GM21737 (cell line): ENCODE results near the gene CXCL6.

Experiments
- ATAC-seq: cut with Tn5 transposase; IDR thresholded peaks from one replicate; pipeline ENCODE4 v1.9.1; 2021; ENCODE audit warnings: mild to moderate bottlenecking, moderate library complexity; ENCODE audit not compliant: unreplicated experiment

The CXCL6 gene

DNA sequence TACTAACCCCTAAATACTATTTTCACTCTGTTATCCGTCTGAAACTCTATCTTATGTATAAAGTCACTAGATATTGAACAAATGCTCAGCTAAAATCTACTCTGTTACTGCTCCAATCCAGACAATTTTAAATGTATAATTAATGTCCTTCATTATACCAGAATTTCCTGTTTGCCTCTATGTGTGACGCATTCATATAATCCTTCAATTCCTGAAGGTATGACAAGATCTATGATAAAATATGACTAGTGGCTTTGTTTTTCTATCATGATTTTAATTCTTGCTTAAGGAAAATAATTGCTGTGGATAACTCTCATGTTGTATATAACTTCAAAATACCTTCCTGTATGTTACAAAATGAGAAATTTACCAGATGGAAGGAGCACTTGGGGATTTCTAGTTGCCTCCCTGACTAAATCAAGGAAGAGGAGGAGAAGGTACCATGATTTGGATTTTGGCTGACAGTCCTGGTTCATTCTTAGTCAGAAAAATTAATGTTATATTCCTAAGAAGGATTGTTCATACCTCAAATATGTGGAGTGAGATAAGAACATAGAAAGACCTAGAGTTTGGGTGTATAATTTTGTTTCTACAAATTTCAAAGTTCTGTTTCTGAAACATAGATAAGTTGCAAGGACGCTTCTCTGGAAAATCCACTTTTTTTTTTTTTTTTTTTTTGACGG lies 4.9 kb downstream of the CXCL6 start:
- no peak for ATAC-seq

DNA sequence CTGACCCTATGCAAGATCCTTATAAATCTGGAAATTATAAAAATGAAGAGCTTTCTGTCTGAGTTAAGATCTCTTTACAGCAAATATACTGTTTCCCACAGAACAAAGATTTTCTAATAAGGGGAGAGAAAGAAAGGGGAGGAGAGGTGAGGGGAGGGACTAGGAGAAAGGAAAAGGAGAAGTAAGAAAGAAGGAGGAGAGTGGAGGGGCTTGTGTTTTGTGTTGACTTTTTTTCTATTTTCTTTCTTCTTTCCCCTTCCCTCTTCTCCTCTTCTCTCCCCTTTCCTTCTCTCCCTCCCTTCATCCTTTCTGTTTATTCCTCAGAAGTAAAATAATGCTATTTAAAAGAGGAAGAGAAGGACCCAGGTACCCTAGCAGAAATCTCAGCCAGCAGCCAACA lies 6.2 kb downstream of the CXCL6 start:
- no peak for ATAC-seq

DNA sequence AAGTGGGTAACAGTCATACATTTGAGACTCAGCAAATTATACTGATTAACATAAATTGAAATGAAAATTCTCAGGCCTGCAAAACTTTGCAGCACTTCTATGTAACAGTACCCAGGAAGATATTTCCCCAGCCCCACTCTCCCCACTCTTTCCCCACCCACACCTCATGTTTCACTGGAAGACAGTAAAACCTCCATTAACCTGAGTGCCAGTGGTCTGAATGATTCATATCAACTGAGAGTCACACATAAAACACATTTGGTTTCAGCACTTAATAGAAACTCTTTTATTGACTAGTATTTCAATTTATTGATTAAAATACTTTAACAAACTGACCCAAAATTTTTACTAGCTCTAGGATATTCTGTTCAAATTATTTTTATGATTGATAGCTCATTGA lies 6.9 kb downstream of the CXCL6 start:
- no peak for ATAC-seq

DNA sequence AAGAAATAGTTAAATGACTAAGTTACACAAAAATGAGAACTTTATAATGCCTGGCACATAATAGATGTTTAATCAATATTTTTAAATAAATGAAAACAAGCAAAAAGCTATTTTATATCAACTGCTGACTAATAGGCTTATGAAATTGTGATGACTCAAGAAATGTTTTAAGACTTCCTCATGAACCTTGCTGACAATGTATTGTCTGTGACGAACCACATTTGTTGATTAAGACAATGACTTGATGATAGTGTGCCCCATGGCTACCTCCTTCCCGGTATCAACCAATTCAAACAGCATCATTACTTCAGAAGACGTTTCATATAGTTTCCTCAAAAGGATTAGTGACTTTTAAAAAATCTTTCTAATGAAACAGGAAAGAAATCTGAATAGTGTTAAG lies 7.9 kb downstream of the CXCL6 start:
- ATAC-seq: no peak

DNA sequence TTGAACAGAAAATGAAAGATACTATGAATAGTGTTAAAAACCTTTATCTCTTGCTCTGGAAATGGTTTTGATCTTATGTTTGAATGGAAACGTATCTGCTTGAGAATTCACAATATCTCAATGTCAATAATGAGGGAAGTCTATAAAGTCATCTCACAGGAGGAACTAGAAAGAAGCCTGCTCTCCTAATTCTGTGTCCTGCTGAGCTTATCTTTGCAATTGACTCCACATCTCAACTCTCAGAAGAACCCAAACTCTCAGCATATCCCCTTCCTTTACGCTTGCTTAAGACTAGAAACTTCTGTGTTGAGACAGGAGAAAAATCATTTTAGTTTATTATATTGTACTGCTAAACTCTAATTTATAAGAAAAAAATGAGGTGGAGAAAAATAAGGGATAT lies 8.3 kb downstream of the CXCL6 start:
- no peak for ATAC-seq

DNA sequence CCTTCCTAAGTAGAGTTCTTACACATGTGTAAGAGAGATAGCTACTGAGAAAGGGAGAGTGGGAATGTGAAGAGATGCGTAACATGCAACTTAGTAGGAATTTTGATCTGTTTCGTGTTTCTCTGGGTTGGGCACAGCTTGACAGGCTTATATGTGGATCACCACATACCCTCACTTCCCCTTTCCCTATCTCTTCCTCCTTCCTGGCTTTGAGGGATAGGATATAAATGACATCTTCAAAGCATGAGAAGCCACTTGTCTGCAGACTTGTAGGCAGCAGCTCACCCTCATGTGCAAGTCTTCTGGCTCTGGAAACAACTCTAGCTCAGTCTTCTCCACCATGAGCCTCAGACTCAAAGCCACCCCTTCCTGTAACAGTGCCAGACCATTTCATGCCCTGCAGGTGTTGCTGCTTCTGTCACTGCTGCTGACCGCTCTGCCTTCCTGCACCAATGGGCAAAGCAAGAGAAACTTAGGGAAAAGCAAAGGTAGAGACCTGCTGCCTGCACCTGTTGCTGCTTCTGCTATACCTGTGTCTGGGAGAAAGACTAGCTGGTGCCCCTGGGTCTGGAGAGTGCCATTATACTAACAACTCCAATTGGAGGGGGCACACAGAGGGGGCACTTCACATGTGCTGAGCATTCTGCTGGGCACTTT lies 11.2 kb downstream of the CXCL6 start:
- ATAC-seq: no peak

DNA sequence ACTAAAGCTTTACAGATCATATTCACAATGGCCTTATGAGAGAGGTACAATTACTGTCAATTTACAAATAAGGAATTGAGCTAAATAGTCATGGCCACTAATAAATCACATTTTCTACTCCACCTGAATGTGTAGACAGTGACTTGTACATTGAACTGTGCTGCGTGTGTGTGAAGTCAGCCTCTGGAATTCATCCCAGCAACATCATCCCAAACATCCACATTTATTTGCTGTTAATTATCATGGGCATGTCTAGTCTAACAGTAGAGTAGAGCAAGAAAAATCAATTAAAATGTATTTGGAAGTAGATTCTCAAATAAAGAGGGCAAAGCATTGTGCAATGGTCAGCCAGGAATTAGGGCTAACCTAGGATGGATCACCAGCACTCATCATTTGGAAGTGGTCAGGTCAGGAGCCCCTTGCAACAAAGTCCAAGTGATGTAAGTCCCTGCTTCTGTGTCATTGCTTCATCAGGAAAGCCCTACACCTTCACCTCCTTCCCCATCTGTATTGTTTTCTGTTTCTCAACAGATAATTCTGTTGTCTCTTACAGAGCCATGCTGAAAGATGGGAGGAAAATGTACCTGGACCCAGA lies 11.8 kb downstream of the CXCL6 start:
- ATAC-seq: no peak

DNA sequence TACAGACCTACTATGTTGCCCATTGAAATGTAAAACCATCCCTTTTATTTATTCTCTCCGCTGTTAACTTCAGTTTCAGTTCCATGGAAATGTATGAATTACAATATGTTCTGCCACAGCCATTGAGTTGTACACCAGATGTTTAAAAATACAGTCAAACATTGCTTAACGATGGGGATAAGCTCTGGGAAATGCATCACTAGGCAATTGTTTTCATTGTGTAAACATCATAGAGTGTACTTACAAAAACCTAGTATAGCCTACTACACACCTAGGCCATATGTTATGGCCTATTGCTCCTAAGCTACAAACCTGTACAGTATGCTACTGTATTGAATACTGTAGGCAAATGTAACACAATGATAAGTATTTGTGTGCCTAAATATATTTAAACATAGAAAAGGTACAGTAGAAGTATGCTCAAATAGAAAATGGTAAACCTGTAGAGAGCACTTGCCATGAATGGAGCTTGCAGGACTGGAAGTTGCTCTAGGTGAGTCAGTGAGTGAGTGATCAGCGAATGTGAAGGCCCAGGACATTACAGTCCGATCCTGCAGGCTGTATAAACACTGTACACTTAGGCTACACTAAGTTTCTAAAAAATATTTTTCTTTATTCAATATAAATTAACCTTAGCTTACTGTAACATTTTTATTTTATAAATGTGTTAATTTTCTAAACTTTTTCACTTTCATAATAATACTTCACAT lies 13.9 kb downstream of the CXCL6 start:
- no peak for ATAC-seq

DNA sequence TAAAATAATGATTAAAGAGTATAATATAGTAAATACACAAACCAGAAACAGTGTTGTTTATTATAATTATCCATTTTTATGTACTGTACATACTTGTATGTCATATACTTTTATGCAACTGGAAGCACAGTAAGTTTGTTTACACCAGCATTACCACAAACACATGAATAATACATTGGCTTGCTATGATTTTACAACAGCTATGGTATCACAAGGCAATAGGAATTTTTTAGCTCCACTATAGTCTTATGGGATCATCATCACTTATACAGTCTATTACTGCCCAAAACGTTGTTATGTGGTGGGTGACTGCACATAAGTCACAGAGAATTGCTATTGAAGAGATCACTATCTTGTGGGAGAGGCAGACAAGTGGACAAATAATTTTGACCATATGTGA lies 14.8 kb downstream of the CXCL6 start:
- no peak for ATAC-seq

DNA sequence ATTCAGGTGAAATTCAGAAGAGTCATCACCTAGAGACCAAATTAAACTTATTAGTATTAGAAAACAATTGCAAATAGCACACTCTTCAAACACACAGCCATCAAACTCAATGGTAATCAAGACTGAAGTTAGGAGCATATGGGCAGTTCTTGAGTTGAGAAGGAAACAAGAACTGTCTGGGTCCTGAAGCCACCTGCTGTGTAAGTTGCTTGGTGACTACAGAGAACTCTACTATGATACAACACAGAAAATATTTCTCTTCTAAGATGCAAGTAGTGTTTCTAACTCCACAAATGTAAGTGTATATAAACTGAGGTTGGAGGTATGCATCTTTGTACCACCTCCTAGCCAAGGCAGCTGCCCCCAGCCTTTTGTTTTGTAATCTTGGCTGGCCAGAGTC lies 16.3 kb downstream of the CXCL6 start:
- ATAC-seq: no peak

DNA sequence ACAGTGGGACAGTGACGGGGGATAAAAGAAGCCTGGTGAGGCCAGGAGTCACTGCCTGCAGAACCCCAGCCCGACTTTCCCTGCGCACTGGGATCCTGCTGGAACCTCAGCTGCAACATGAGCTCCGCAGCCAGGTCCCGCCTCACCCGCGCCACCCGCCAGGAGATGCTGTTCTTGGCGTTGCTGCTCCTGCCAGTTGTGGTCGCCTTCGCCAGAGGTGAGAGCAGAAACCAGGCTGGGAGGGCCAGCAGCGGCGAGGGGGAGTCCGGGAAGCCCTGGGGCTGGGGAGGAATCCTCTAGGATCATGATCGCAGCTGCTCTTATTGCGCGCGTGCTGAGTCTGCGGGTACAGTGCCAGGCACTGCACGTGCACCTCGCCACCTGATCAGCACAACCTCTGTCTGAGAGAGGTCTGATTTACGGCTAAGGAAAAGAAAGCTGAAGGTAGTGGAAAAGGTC lies 16.8 kb downstream of the CXCL6 start, which contains the start of gene PF4V1:
TSS of gene PF4V1 (plus strand) at position 51 of the 459 bp plus-strand sequence. CDS start at position 118, 67 bp downstream.
- ATAC-seq: no peak

DNA sequence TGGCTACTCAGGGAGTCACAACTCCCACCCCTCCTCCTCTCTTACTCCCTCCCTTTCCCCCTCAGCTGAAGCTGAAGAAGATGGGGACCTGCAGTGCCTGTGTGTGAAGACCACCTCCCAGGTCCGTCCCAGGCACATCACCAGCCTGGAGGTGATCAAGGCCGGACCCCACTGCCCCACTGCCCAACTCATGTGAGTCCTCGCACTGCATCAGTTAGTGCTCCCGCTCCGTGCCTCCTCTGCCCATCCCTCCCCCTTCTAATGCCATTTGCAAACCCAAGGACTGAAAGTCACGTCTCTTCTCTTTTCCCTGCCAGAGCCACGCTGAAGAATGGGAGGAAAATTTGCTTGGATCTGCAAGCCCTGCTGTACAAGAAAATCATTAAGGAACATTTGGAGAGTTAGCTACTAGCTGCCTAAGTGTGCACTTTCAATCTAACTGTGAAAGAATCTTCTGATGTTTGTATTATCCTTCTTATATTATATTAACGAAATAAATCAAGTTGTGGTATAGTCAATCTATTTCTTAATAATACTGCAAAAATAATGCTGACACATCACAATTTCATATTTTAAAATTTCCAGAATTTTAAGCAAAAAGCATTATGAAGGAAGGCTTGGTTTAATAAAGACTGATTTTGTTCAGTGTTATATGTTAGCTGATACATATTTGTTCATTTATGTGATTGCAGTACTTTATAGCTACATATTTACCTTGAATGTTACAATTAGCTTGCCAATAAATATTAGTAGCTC lies 17.4 kb downstream of the CXCL6 start:
- ATAC-seq: no peak

DNA sequence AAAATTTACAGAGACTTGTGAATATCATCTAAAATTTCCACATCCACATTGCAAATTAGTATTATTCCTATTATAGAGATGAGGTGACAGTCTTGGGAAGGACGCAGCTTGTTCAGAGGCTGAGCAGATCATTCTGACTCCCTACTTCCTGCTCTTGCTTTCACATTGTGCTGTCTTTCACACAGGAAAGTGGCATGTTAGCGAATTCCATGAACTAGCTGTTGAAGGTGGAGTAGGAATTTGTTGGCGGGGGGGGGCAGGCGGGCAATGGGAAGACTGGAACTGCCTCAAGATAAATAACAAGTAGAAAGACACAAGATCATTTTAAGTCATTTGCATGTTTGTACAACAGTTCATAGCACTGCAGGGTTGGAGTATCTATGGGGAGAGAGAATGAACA lies 18.9 kb downstream of the CXCL6 start:
- ATAC-seq: no peak

DNA sequence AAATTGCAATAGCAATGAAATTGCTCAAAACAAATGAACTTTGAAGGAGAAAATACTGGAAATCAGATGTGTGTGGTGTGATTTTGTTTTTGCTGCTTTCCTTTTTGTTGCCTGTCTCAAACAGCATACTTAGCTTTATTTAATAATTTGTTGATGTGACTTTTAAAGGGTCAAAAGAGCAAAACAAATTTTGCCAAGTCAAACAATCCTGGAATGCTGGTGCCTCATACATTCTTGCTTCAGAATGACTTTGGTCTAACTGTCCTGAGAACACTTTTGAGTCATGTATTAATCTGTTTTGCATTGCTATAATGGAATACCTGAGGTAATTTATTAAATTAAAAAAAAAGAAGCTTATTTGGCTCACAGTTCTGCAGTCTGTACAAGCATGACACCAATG lies 20.0 kb downstream of the CXCL6 start:
- ATAC-seq: no peak

DNA sequence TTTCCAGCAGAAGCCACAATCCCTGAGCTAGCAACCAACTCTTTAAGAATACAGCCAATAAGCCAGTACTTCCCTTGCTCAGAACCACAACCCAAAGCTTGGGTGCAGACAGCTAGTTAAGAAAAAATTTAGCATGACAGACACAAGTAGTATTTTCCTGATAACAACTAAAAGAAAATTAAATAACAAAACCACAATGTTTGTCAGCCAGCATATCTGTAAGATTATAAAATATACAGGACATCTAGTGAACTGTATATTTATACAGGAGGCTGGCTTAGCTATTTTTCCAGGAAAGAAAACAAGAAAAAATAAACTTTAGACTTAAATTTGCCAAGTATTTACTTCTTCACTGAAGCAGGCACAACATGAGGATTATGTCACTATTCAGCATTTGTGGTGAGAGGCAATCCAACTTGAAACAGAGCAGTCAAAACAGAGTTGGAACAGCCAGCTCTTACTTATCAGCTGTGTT lies 23.2 kb downstream of the CXCL6 start:
- no peak for ATAC-seq

DNA sequence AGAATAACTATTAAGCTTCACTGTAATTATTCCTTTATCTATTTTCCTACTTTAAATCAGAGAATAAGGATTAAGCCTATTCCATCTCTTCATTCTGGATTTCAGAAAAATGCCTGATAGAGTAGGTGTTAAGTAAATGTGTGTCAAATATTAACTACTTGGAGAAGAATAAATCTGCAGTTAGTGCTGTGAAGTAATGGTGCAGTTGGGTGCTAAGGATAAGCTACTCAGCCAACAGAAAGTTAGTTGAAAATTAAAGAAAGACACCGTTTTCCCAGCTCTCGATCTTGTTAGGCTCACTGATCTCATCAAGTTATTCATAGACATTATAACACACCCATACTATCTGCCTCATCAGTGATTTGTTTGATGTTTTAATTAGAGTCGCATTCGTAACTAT lies 23.7 kb downstream of the CXCL6 start:
- no peak for ATAC-seq

DNA sequence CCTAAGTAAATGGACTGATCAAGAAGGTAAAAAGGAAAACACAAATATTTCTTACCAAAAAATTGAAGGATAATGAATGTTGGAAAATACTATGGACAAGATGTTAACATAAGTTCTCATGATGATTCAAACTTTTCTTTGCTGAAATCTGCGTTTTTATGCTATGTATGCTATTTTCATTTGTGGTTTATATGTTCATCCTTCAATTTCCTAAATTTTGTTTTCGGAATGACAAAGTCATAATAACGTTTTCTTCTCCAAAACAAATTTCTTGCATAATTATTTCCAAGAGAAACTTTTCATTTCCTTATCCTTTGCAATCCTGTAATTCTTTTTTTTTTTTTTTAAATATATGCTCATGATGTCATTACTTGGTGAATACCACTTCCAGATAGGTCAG lies 24.4 kb downstream of the CXCL6 start:
- ATAC-seq: no peak

DNA sequence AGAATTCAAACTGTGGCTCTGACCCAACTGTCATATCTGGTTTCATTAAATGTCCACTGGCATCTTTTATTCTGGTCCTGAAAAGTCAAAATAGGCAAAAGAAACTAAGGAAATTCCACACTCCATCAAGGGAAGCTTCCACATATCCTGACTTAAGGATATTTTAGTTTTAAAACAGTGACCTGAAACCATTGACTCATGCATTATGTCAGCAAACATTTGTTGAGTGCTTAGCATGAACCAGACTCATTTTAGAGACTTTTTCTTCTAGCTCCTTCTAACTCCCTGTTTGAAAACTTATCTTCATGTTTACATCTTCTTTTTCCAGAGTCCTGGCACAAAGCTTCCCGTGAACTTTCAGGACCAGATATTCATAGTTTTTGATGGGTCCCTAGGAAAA lies 25.8 kb downstream of the CXCL6 start:
- no peak for ATAC-seq

DNA sequence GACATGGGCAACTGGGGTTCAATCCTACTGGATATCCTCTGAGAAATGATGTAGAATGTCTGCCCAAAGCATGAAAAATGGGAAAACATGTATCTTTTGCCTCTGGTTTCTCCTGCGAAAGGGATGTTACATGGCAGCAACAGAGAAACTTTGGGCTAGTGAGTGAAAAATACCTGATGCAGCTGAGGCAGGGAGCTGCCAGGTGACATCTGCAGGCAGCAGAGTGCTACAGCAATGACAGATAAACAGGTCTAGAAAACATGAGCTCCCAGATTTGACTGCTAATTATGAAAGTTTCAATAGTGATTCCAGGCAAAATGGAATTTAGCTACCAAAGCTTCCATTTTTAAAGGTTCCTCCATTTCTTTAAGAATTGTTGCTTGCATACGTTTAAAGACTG lies 27.9 kb downstream of the CXCL6 start:
- no peak for ATAC-seq

DNA sequence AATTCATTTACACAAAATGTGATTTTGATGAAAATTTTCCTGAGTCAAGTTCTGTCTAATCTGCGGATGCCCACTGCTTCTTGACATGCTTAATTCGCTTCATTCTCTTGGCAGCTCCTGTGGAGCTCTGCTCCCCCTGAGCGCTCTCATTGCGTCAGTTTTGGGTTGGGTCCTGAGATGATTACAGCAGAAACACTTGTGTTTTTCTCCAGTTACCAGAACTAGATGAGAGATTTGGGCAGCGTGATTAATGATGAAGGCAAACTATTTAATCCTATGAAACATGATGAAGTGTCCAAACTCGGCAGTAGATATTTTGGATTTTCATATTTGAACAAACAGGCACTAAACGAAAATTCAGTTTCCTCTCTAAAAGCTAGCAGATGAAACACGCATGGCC lies 28.5 kb downstream of the CXCL6 start:
- ATAC-seq: no peak
